ENCODE measurements around the gene ITPK1.

DNA sequence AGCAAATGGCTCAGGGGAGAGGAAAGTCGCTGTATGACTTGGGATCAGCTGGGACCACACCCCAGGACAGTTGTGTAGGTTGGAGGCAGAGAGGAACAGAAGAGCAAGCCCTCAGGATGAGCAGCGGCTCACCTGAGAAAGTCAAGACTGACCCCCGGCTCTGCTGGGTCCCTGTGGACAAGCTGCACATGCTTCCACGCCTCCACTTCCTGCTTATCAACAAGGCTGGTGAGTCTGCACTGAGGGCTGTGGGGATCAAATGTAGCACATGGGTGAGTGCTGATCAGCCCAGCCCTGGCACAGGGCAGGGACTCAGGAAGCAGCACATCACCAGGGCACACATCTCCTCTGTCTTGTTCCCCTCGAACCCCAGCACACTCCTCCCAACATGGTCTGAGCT is 100.7 kb downstream of the ITPK1 start:
- TF ChIP-seq EZH2 (IDR thresholded peaks at IDR 0.05; ENCODE audit: borderline replicate concordance, low read depth, low read length, poor library complexity, severe bottlenecking) = no peak
- TF ChIP-seq, protein P1, sequence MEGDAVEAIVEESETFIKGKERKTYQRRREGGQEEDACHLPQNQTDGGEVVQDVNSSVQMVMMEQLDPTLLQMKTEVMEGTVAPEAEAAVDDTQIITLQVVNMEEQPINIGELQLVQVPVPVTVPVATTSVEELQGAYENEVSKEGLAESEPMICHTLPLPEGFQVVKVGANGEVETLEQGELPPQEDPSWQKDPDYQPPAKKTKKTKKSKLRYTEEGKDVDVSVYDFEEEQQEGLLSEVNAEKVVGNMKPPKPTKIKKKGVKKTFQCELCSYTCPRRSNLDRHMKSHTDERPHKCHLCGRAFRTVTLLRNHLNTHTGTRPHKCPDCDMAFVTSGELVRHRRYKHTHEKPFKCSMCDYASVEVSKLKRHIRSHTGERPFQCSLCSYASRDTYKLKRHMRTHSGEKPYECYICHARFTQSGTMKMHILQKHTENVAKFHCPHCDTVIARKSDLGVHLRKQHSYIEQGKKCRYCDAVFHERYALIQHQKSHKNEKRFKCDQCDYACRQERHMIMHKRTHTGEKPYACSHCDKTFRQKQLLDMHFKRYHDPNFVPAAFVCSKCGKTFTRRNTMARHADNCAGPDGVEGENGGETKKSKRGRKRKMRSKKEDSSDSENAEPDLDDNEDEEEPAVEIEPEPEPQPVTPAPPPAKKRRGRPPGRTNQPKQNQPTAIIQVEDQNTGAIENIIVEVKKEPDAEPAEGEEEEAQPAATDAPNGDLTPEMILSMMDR (conservative IDR thresholded peaks at IDR 0.05; ENCODE audit: low read depth, low read length) = no peak

Data from A673 (cell line).